ENCODE data around the gene TTC7B.

TTC7B gene

DNA sequence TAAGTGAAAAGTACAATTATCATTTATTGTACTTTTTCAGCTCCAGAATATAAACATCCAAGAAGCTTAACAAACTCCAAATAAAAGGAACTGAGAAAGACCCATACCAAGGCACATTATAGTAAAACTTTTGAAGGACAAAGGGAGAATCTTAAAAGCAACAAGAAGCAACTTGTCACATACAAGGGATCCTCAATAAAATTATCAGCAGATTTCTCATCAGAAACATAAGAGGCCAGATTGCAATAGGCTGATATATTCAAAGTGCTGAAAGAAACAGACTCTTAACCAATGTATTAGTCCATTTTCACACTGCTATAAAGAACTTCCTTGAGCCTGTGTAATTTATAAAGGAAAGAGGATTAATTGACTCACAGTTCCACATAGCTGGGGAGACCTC, 48.3 kb downstream of the TTC7B start:
- no peak for DNase-seq
- H3K4me1 Mint-ChIP-seq = no peaks in the 10 kb centered on the region
- H3K9me3 Mint-ChIP-seq = peaks cover 56% of the 10 kb centered on the region
- H3K36me3 Mint-ChIP-seq (ENCODE audit: low read depth) = peaks cover 80% of the 10 kb centered on the region
- no peak overlapping the region for H3K4me3 Mint-ChIP-seq
- H3K27me3 Mint-ChIP-seq (ENCODE audit: low read depth, poor library complexity) = peaks cover 4% of the 10 kb centered on the region
- TF ChIP-seq, protein P1, sequence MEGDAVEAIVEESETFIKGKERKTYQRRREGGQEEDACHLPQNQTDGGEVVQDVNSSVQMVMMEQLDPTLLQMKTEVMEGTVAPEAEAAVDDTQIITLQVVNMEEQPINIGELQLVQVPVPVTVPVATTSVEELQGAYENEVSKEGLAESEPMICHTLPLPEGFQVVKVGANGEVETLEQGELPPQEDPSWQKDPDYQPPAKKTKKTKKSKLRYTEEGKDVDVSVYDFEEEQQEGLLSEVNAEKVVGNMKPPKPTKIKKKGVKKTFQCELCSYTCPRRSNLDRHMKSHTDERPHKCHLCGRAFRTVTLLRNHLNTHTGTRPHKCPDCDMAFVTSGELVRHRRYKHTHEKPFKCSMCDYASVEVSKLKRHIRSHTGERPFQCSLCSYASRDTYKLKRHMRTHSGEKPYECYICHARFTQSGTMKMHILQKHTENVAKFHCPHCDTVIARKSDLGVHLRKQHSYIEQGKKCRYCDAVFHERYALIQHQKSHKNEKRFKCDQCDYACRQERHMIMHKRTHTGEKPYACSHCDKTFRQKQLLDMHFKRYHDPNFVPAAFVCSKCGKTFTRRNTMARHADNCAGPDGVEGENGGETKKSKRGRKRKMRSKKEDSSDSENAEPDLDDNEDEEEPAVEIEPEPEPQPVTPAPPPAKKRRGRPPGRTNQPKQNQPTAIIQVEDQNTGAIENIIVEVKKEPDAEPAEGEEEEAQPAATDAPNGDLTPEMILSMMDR (IDR thresholded peaks at IDR 0.05) = no peak
- H3K27ac Mint-ChIP-seq = no peak overlapping the region

GRCh38 chr14:90760591-90761316, 55.5 kb downstream of the TTC7B start:
- Mint-ChIP-seq H3K4me1 (peaks cover 8% of the 10 kb centered on the region), H3K27ac (no peak overlapping the region), H3K4me3 (no peak overlapping the region), H3K9me3 (peaks cover 32% of the 10 kb centered on the region), H3K36me3 (ENCODE audit: low read depth) (peaks cover 31% of the 10 kb centered on the region), H3K27me3 (ENCODE audit: low read depth, poor library complexity) (peaks cover 27% of the 10 kb centered on the region)
- TF ChIP-seq, protein P1 (IDR thresholded peaks at IDR 0.05) = peak; percentile 58
- no peak for DNase-seq

- peaks cover 27% of the 10 kb centered on the region for H3K27me3 Mint-ChIP-seq (ENCODE audit: low read depth, poor library complexity)
- H3K4me1 Mint-ChIP-seq = peaks cover 8% of the 10 kb centered on the region
- TF ChIP-seq, protein P1 (IDR thresholded peaks at IDR 0.05) = no peak
- H3K4me3 Mint-ChIP-seq = no peak overlapping the region
- H3K9me3 Mint-ChIP-seq = peaks cover 26% of the 10 kb centered on the region
- DNase-seq = no peak
- peaks cover 24% of the 10 kb centered on the region for H3K36me3 Mint-ChIP-seq (ENCODE audit: low read depth)
- H3K27ac Mint-ChIP-seq = peak overlapping the region; percentile 32
These were observed 56.2 kb downstream of the TTC7B start for GRCh38 chr14:90760078-90760444.

GRCh38 chr14:90759370-90760077, 56.7 kb downstream of the TTC7B start:
- peaks cover 23% of the 10 kb centered on the region for H3K9me3 Mint-ChIP-seq
- TF ChIP-seq, protein P1 (IDR thresholded peaks at IDR 0.05) = no peak
- H3K36me3 Mint-ChIP-seq (ENCODE audit: low read depth) = peaks cover 19% of the 10 kb centered on the region
- DNase-seq = no peak
- H3K27ac Mint-ChIP-seq = peak overlapping the region; percentile 32
- peak overlapping the region; percentile 75 for H3K4me3 Mint-ChIP-seq
- peaks cover 8% of the 10 kb centered on the region for H3K4me1 Mint-ChIP-seq
- peaks cover 25% of the 10 kb centered on the region for H3K27me3 Mint-ChIP-seq (ENCODE audit: low read depth, poor library complexity)

DNA sequence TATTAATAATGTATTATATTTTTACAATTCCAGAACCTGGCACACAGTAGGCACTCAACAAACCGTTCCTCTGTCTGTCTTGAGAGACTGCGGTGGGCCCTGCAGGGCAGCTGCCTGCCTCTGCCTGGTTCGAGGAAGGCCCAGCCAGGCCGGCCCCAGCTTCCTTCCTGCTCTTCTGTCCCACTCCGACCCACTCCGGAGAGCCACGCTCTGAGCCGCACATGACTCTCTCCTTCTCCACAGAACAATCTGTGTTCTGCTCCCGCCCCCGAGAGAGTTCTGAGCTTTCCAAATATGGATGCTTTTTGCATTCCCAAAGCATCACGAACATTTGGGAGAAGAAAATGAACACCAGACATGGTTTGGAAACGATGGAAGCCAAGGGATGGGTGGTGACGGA, 57.3 kb downstream of the TTC7B start:
- Mint-ChIP-seq H3K4me1 (peaks cover 8% of the 10 kb centered on the region), H3K27me3 (ENCODE audit: low read depth, poor library complexity) (peaks cover 25% of the 10 kb centered on the region), H3K4me3 (peak overlapping the region; percentile 75), H3K9me3 (peaks cover 20% of the 10 kb centered on the region), H3K36me3 (ENCODE audit: low read depth) (peaks cover 13% of the 10 kb centered on the region), H3K27ac (no peak overlapping the region)
- TF ChIP-seq, protein P1 (IDR thresholded peaks at IDR 0.05) = no peak
- no peak for DNase-seq
